GM12875 (cell line): ENCODE data around the gene CNKSR3.

Experiments used
- H3K4me3 ChIP-seq: one replicate; pipeline ENCODE4 v1.5.1; 2011; ENCODE audit warnings: low read depth, low read length, control low read depth
- TF ChIP-seq, protein P1 (sequence below): IDR thresholded peaks from 2 replicates; pipeline ENCODE4 v1.5.1; 2011; ENCODE audit warnings: low read depth, mild to moderate bottlenecking, control low read depth, inconsistent platforms, low read length, moderate library complexity, borderline replicate concordance; ENCODE audit not compliant: insufficient read depth

Gene CNKSR3

DNA sequence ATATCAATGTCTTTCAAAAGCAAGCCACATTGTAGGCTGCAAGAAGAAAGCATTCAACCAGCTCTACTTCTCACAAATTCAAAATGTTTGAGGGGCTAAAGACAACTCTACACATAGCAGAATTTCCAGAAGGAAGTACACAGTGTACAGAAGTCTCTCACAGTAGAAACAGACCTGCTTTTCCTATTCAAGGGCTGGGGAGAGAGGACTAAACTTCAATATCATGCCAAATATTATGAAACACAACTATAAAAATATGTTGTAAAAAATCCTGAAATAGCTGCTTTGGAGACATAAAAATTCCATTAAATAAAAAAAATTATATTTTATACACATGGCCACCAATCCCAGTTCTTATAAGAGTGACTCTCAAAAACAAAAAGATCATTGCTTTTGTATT is 83.0 kb downstream of the CNKSR3 start:
- H3K4me3 ChIP-seq: no peak overlapping the region
- TF ChIP-seq, protein P1, sequence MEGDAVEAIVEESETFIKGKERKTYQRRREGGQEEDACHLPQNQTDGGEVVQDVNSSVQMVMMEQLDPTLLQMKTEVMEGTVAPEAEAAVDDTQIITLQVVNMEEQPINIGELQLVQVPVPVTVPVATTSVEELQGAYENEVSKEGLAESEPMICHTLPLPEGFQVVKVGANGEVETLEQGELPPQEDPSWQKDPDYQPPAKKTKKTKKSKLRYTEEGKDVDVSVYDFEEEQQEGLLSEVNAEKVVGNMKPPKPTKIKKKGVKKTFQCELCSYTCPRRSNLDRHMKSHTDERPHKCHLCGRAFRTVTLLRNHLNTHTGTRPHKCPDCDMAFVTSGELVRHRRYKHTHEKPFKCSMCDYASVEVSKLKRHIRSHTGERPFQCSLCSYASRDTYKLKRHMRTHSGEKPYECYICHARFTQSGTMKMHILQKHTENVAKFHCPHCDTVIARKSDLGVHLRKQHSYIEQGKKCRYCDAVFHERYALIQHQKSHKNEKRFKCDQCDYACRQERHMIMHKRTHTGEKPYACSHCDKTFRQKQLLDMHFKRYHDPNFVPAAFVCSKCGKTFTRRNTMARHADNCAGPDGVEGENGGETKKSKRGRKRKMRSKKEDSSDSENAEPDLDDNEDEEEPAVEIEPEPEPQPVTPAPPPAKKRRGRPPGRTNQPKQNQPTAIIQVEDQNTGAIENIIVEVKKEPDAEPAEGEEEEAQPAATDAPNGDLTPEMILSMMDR: no peak

DNA sequence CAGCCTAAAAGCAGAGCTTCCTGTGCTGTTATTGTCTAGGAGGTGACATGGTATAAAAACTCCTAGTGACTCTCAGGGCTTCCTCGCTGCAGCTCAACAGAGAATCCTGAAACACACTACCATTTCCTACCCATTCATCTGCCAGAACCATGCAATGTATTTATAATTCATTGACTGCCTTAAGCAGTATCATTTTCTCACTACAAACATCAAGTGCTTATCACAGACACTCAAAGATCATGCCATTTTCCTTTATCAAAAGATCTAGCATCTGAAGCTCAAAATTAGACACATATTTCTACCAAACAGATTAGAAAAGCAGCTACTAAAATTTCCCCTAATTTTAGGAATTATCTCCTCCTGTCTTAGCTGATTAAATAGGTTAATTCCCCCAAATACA is 83.5 kb downstream of the CNKSR3 start:
- TF ChIP-seq, protein P1: no peak
- no peak overlapping the region for H3K4me3 ChIP-seq

DNA sequence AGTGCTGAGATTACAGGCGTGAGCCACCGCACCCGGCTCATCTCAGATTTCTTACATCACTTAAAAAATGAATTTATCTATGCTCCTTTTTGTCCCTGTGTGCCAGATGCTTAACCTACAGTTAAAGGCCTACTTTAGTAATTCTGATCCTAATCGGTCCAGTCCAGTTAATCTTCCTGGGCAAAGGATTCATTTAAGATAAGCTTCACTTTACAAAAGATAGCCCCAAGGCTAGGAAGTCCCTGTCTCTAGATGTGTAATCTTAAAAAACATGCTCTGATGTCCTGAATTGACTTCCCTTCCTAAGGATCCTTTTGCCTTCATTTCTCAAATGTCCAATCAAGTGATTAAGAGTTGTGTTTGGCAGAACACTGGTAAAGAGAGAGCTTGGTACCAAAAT is 85.5 kb downstream of the CNKSR3 start:
- TF ChIP-seq, protein P1: no peak
- no peak overlapping the region for H3K4me3 ChIP-seq

DNA sequence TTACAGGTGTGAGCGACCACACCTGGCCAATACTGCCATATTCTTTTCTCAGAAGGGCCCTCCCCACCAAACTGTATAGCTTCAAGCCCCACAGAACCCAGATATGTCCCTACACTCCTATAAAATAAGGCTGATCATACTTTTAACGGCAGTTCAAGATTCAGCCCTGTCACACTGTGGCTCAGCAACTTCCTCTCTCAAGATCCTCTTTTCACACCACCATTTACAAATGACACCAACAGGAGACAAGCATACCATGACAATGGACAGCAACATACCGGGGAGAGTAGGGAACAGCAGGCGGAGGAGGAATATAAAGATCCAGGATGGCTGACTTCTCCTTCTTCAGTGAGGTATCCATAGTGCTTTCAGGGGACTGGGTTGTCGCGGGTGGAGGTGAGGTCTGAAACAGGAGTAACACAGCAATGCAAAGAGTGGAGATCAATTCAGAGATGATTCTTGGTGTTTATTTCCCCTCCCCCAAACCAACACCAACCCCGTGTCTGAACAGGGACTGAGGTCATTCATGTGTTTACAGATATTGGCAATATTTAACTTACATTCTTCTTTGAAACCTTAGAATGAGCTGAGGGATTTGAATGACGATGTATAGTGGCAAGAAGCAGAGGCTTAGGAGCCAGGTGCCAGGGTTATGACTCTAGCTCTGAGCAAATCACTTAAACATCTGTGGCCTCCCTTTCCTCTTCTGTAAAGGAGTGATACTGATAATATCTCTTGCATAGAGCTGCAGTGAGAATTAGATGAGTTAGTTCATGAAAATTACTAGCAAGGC is 96.3 kb downstream of the CNKSR3 start:
- TF ChIP-seq, protein P1: no peak
- H3K4me3 ChIP-seq: no peak overlapping the region

DNA sequence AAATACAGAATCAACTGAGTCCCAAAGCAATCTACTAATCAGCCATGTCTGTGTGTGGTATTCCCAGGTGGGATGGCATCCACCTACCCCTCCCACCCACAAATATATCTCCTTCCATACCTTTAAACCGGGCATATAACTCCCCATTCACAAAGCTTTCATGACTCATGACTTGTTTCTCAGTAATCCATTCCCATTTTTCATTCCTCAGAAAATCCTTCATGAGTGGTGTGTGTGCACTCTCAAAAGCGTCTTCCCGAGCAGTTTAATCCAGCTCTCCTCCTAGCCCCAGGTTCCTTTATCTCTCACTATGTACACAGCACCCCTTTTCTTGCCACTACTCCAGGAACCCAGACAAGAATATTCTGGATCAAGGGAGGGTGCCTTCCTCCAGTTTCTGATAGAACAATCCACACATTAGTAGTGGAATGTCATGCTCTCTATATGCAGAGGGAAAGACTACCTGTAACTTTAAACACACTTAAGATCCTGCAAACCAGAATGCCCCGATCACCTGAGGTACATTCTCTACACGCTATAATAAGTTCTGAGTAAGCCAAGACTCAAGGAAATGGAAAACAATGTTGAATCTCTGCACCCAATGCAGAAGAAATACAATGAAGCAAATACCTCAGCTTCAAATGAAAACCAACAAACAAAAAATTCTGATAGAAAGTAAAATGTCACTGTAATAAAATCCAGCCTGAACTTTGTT is 98.2 kb downstream of the CNKSR3 start:
- no peak overlapping the region for H3K4me3 ChIP-seq
- TF ChIP-seq, protein P1: no peak

DNA sequence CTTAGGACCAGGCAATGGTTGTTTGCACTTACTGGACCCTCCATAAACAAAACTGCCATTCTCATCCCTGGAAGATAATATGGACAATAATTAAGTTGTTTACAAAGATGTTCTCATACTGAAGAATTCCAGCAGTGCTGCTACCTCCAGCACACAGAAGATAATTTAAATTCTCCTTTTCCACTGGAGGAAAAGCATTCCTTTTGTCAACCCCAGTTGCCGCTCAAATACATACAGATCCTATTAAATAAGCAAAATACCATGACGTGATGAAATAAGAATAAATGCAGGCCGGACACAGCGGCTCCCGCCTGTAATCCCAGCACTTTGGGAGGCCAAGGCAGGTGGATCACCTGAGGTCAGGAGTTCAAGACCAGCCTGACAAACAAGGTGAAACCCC is 99.4 kb downstream of the CNKSR3 start:
- H3K4me3 ChIP-seq: no peak overlapping the region
- TF ChIP-seq, protein P1: no peak

DNA sequence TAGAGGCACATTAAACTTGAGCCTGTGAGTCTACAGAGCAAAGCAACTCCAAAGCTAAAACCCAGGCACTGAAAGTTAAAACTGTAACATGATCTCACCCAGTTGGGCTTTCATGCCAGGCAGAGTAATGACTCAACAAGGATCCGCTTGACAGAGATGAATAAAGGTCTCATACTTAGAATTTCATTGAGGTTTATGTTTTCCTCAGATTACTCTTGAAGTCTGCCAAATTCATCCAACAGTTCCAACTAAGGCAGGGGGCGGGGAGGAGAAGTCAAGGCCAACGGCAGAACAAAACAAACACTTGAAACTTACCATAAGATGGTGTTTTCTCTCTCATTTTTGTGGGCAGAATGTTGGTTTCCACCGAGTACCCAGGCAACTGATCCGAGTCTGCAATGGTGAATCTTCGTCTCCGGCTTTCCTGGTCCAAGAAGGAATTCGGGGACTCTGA is 99.8 kb downstream of the CNKSR3 start:
- no peak overlapping the region for H3K4me3 ChIP-seq

More for the DNA sequence above, 99.8 kb downstream of the CNKSR3 start:
- TF ChIP-seq, protein P1: no peak
